Tibial nerve (tissue), 4 donors: ENCODE results near the gene OPRPN. TPM values are rescaled to one million over a fixed set of nuclear protein-coding genes. Genes with fewer than 3 reads are reported as not detected.

ENCODE experiments used
- DNase-seq, 2 donors: peaks; one replicate each; pipeline ENCODE4 v3.0.0-alpha.2; 2019; ENCODE audit warnings: low spot score in 2 of 2
- H3K27ac ChIP-seq, 4 donors: fragments of 200-600 bp; sonication (generic) in 3 of 4; one replicate each; pipeline ENCODE4 v1.5.1; 2017 to 2019; ENCODE audit warnings: mild to moderate bottlenecking in 1 of 4
- H3K27me3 ChIP-seq, 2 donors: fragments of 200-600 bp; sonication (generic) in 1 of 2; one replicate each; pipeline versions ENCODE4 v1.5.1 to v1.6.0; 2017 to 2019
- H3K36me3 ChIP-seq, 3 donors: fragments of 200-600 bp; sonication (generic); one replicate each; pipeline ENCODE4 v1.5.1; 2018 to 2019
- H3K4me1 ChIP-seq, 4 donors: fragments of 200-600 bp; sonication (generic) in 3 of 4; one replicate each; pipeline ENCODE4 v1.5.1; 2017 to 2019
- H3K4me3 ChIP-seq, 4 donors: fragments of 200-600 bp; sonication (generic) in 3 of 4; one replicate each; pipeline ENCODE4 v1.5.1; 2017 to 2019; ENCODE audit warnings: mild to moderate bottlenecking in 1 of 4, moderate library complexity in 1 of 4
- H3K9me3 ChIP-seq, 4 donors: fragments of 200-600 bp; sonication (generic) in 3 of 4; one replicate each; pipeline ENCODE4 v1.5.1; 2017 to 2019
- EP300 ChIP-seq, 2 donors: sonication (generic); formaldehyde crosslinking; IDR thresholded peaks; one replicate each; pipeline ENCODE4 v1.6.1; 2017; ENCODE audit warnings: antibody characterized with exemption in 2 of 2, mild to moderate bottlenecking in 1 of 2
- POLR2A ChIP-seq, 2 donors: fragments of 450-650 bp; IDR thresholded peaks; one replicate each; pipeline ENCODE4 v1.6.1; 2017; ENCODE audit warnings: antibody characterized with exemption in 2 of 2, mild to moderate bottlenecking in 2 of 2, moderate library complexity in 2 of 2
- WGBS, 2 donors: methylation state at CpG; one replicate each; pipeline ENCODE4 v1.1.5; 2018; 5-methylcytosine and 5-hydroxymethylcytosine counted together
- total RNA-seq, 4 donors: library from RNA; depleted of rRNA; stranded (reverse); fragments of >200 nt; gene quantifications; one replicate each; pipeline ENCODE4 v1.1.0, GENCODE V29; 2016
- TF ChIP-seq, protein P1 (sequence below), 5 experiments: fragments of 200-600 bp in 3 of 5; fragments of 450-650 bp in 2 of 5; sonication (generic) in 3 of 5; IDR thresholded peaks; one replicate each; pipeline ENCODE4 v1.5.1; 2016 to 2019; ENCODE audit warnings: antibody characterized with exemption in 5 of 5, mild to moderate bottlenecking in 3 of 5, moderate library complexity in 2 of 5

OPRPN gene
- total RNA-seq, 4 donors from 2014 or later, result not detected

DNA sequence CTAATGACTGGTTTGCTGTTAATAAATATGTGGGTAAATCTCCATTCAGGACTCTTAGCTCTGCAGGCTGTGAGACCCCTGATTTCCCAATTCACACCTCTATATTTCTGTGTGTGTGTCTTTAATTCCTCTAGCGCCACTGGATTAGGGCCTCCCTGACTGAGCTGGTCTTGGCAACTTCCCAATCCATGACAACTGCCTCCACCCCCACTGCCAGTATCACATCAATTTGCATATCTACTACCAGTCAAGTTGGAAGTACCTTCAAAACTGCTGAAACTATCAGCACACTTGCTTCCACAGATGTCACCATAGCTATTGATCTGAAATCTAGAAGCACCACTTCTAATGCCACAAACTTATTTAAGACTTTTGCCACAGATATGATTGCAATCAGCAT lies 27.6 kb downstream of the OPRPN start:
- Histone ChIP-seq H3K4me3 (no peak overlapping the region), H3K27ac (no peak overlapping the region), H3K9me3 (peaks cover 0 to 8% (median 0%) of the 10 kb centered on the region in 4 donors), H3K4me1 (no peaks in the 10 kb centered on the region), H3K36me3 (no peaks in the 10 kb centered on the region), H3K27me3 (no peaks in the 10 kb centered on the region)
- TF ChIP-seq POLR2A (IDR thresholded peaks at IDR 0.05), result no peak
- TF ChIP-seq EP300 (IDR thresholded peaks at IDR 0.05), result no peak
- TF ChIP-seq, protein P1, sequence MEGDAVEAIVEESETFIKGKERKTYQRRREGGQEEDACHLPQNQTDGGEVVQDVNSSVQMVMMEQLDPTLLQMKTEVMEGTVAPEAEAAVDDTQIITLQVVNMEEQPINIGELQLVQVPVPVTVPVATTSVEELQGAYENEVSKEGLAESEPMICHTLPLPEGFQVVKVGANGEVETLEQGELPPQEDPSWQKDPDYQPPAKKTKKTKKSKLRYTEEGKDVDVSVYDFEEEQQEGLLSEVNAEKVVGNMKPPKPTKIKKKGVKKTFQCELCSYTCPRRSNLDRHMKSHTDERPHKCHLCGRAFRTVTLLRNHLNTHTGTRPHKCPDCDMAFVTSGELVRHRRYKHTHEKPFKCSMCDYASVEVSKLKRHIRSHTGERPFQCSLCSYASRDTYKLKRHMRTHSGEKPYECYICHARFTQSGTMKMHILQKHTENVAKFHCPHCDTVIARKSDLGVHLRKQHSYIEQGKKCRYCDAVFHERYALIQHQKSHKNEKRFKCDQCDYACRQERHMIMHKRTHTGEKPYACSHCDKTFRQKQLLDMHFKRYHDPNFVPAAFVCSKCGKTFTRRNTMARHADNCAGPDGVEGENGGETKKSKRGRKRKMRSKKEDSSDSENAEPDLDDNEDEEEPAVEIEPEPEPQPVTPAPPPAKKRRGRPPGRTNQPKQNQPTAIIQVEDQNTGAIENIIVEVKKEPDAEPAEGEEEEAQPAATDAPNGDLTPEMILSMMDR (IDR thresholded peaks at IDR 0.05), result no peak
- WGBS, 2 donors, result 65 to 82% methylated on average over 1 of the region's 1 CpG
- no peak for DNase-seq

DNA sequence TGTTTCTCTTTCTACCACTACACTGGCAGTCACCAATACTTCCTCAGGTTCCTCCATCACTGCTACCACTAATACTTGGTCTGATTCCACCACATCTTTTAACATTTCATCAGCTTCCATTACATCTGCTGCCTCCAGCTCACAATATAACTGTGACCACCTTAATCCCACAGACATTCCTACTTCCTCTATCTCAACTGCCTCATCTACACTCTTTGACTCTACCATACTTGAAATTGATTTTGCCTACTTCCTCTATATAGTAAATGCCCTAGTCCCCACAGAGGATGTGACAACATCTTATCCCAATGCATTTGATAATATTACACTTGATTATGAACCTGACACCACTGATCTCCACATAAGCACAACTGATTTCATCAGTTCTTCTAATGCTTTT lies 29.0 kb downstream of the OPRPN start:
- no peaks in the 10 kb centered on the region for H3K36me3 ChIP-seq
- TF ChIP-seq, protein P1 (IDR thresholded peaks at IDR 0.05), result no peak
- TF ChIP-seq POLR2A (IDR thresholded peaks at IDR 0.05), result no peak
- no peak for TF ChIP-seq EP300 (IDR thresholded peaks at IDR 0.05)
- H3K27me3 ChIP-seq, result no peaks in the 10 kb centered on the region
- peaks cover 0 to 8% (median 0%) of the 10 kb centered on the region in 4 donors for H3K9me3 ChIP-seq
- no peak overlapping the region for H3K4me3 ChIP-seq
- no peak overlapping the region for H3K27ac ChIP-seq
- H3K4me1 ChIP-seq, result no peaks in the 10 kb centered on the region
- DNase-seq, result no peak

DNA sequence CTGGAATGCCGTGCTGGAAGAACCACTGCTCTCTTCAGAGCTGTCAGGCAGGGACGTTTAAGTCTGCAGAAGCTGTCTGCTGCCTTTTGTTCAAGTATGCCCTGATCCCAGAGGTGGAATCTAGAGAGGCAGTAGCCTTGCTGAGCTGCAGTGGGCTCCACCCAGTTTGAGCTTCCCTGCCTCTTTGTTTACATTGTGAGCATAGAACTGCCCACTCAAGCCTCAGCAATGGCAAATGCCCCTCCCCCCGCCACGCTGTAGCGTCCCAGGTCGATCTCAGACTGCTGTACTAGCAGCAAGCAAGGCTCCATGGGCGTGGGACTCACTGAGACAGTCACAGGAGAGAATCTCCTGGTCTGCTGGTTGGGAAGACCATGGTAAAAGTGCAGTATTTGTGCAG lies 39.5 kb downstream of the OPRPN start:
- Histone ChIP-seq H3K4me1 (no peaks in the 10 kb centered on the region), H3K27ac (no peak overlapping the region), H3K27me3 (no peaks in the 10 kb centered on the region), H3K4me3 (no peak overlapping the region), H3K36me3 (no peaks in the 10 kb centered on the region), H3K9me3 (peaks cover 0 to 7% (median 0%) of the 10 kb centered on the region in 4 donors)
- TF ChIP-seq POLR2A (IDR thresholded peaks at IDR 0.05), result no peak
- no peak for TF ChIP-seq EP300 (IDR thresholded peaks at IDR 0.05)
- TF ChIP-seq, protein P1 (IDR thresholded peaks at IDR 0.05), result no peak
- no peak for DNase-seq
- 64 to 74% methylated on average over 7 of the region's 7 CpGs for WGBS, 2 donors

DNA sequence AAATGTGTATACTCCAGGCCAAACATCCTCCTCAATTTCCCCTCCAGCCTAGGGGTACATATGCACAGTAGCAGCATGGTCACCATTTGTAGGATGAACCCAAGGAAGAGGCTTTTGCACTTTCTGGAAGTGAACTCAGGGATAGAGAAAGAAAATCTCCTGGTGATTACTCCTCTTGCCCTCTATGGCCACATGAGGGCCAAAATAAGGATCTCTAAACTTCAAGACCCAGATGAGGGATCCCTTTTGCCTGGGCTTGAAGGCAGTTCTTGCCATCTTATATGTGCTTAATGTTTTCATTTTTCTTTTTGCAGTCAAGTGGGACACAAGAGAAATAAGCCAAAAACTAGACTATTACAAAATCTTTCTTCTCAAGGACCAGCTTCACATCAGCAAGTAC lies 44.7 kb downstream of the OPRPN start:
- H3K9me3 ChIP-seq, result no peaks in the 10 kb centered on the region
- TF ChIP-seq, protein P1 (IDR thresholded peaks at IDR 0.05), result no peak
- TF ChIP-seq EP300 (IDR thresholded peaks at IDR 0.05) (no peak), POLR2A (IDR thresholded peaks at IDR 0.05) (no peak)

GRCh38 chr4:70443329-70443728 lies 45.6 kb downstream of the OPRPN start:
- H3K4me3 ChIP-seq, result no peak overlapping the region
- H3K4me1 ChIP-seq, result no peaks in the 10 kb centered on the region
- H3K9me3 ChIP-seq, result no peaks in the 10 kb centered on the region
- TF ChIP-seq POLR2A (IDR thresholded peaks at IDR 0.05) (no peak), EP300 (IDR thresholded peaks at IDR 0.05) (no peak)
- TF ChIP-seq, protein P1 (IDR thresholded peaks at IDR 0.05), result no peak
- WGBS, 2 donors, result 90% methylated on average over 5 of the region's 5 CpGs
- H3K27ac ChIP-seq, result no peak overlapping the region
- H3K27me3 ChIP-seq, result no peaks in the 10 kb centered on the region
- no peaks in the 10 kb centered on the region for H3K36me3 ChIP-seq
- DNase-seq, result no peak

More for the DNA sequence above, 44.7 kb downstream of the OPRPN start:
- no peak overlapping the region for H3K4me3 ChIP-seq
- no peaks in the 10 kb centered on the region for H3K4me1 ChIP-seq
- no peaks in the 10 kb centered on the region for H3K27me3 ChIP-seq
- DNase-seq, result no peak
- no peak overlapping the region for H3K27ac ChIP-seq
- no peaks in the 10 kb centered on the region for H3K36me3 ChIP-seq
